Dendritic cell treated with granulocyte-macrophage colony-stimulating factor and Interleukin-4, amounts not matched to agents 40 ng/mL and 50 ng/mL, for 4 days (primary cell): Measurements from ENCODE around the gene PPP1R1A.

Experiments used
- H3K27ac Mint-ChIP-seq: one replicate; pipeline ENCODE4 v1.8.0; 2022; ENCODE audit warnings: mild to moderate bottlenecking, mixed read lengths
- H3K27me3 Mint-ChIP-seq: one replicate; pipeline ENCODE4 v1.8.0; 2022; ENCODE audit warnings: mild to moderate bottlenecking, mixed read lengths
- H3K36me3 Mint-ChIP-seq: one replicate; pipeline ENCODE4 v1.8.0; 2022; ENCODE audit warnings: low read depth, mixed read lengths
- H3K4me1 Mint-ChIP-seq: one replicate; pipeline ENCODE4 v1.8.0; 2022; ENCODE audit warnings: low read depth, mixed read lengths
- H3K4me3 Mint-ChIP-seq: one replicate; pipeline ENCODE4 v1.8.0; 2022; ENCODE audit warnings: mild to moderate bottlenecking, moderate library complexity, mixed read lengths
- H3K9me3 Mint-ChIP-seq: one replicate; pipeline ENCODE4 v1.8.0; 2022; ENCODE audit warnings: mixed read lengths
- intact Hi-C: fragments of 100-400 bp; cut with micrococcal nuclease; formaldehyde crosslinking; loops from one replicate; pipeline ENCODE4 v1.15.0; 2022

Gene PPP1R1A, protein sequence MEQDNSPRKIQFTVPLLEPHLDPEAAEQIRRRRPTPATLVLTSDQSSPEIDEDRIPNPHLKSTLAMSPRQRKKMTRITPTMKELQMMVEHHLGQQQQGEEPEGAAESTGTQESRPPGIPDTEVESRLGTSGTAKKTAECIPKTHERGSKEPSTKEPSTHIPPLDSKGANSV

DNA sequence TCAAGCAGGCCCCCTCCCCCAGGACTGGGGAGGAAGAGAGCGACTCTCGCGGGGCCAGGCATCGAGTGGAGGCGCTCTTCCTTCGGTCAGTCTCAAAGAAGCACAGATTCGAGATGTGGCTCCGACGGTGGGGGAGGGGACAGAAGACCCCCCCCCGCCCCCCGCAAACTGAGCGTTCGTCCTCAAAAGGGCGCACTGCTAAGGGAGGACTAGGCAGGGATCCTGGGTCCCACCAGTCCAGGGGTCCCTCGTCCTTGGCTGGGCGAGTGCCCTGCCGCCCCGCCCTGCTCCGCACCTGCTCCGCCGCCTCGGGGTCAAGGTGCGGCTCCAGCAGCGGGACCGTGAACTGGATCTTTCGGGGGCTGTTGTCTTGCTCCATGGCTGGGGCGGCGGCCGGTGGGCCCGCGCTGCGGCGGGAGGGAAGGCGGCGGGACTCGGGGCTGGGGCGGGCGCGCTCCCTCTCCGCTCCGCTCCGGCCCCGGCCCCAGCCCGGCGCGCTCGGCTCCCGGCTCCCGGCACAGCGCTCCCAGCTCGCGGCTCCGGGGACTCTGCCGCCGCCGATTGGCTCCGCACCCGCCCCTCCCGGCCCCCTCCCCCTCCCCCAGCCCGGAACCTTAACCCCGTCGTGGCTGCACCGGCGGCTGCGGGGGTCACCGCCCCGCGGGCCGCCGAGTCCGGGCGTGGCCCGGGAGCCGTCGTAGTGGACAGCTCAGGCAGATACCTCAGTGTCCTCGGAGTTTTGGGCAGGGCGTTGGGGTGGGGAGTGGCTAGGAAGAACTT lies at the start of gene PPP1R1A:
PPP1R1A (minus strand) TSS at position 550 of the 780 bp plus-strand sequence; CDS start at position 379, 171 bp downstream.
- H3K27me3 Mint-ChIP-seq: peaks cover 75% of the 10 kb centered on the region
- no peaks in the 10 kb centered on the region for H3K36me3 Mint-ChIP-seq
- H3K4me1 Mint-ChIP-seq: peaks cover 9% of the 10 kb centered on the region
- H3K4me3 Mint-ChIP-seq: peak within 1 kb of the TSS; percentile 56
- intact Hi-C loops: no loop called here
- H3K27ac Mint-ChIP-seq: no peak within 1 kb of the TSS
- no peaks in the 10 kb centered on the region for H3K9me3 Mint-ChIP-seq

DNA sequence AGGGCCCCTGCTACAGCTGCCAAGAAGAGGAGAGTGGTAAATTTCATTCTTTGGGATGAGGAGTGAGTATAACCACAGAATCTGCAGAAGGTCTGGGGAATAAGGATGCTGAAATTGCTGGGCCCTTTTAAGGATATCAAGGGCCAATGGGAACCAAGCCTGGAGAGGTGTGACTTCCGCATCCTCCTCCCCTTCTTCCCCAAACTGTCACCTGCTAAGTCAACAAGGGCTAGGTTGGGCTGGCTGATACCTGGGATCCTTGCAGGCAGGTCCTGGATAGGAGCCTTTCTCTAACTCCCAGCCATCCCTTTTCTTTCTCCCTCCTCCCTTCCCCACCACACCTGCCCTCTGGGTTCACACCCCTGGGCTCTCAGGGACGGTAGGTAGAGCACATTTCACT lies 46.3 kb upstream of the PPP1R1A start, which contains the start of gene LACRT:
LACRT (minus strand) TSS at position 101 of the 400 bp plus-strand sequence; CDS start at position 47, 54 bp downstream.
- no peaks in the 10 kb centered on the region for H3K9me3 Mint-ChIP-seq
- intact Hi-C loops: no loop called here

DNA sequence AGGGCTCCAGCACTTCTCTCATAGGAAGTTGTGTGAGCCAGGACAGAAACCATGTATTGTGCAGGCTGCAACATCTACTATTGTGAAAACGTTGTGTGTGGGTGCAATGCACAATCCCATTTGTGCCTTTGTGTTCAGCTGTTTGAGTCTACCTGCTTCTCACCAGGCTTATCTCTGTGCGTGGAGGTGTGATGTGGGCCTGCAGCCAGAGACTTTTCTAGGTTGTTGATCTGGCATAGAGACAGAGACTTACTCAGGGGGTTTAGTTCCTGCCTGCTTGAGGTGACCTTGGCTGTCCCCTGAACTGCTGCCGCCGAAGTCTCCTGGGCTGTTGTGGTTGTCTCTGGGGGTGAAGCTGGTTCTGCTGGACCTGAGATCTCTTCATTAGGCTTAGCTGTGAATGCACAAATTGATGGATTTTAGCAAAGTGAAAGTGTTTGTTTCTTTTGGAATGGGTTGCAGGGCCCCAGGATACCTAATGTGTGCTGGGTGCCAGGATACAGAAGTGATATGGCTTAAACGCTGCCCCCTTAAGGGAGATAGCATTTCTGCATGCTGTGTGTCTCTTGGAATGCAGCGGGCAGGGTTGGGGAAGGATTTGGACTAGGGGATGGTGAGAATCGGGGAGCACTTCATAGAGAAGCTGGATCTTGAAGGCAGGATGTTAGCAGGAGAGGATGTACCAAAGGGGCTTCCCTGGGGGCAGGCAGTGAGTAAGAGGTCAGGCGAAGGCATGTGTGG lies 43.7 kb upstream of the PPP1R1A start:
- intact Hi-C loops: no loop called here
- H3K27me3 Mint-ChIP-seq: peaks cover 3% of the 10 kb centered on the region
- peaks cover 7% of the 10 kb centered on the region for H3K4me1 Mint-ChIP-seq
- no peak overlapping the region for H3K27ac Mint-ChIP-seq
- H3K9me3 Mint-ChIP-seq: peaks cover 12% of the 10 kb centered on the region
- no peak overlapping the region for H3K4me3 Mint-ChIP-seq
- no peaks in the 10 kb centered on the region for H3K36me3 Mint-ChIP-seq

More for the DNA sequence above, 46.3 kb upstream of the PPP1R1A start, which contains the start of gene LACRT:
- Mint-ChIP-seq H3K4me1 (peaks cover 6% of the 10 kb centered on the region), H3K27me3 (peaks cover 3% of the 10 kb centered on the region), H3K4me3 (no peak within 1 kb of the TSS), H3K27ac (no peak within 1 kb of the TSS), H3K36me3 (no peaks in the 10 kb centered on the region)

DNA sequence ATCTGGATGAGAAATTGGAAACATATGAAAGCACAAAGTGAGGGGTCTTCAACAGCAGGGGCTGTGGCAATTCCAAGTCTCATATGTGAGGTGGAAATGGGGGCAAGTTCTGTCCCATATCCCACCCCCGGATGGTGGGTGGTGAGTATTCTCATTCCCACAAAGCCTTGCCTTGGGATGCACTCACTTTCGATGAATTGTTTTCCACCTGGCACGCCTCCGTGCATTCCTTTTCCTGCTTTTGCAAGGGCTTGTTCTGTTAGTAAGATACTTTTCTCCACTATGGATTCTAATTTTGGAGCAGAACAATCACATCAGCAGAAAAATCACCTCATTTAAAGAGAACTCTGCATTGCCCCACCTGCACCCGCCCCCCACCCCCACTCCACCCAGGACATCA lies 43.1 kb upstream of the PPP1R1A start:
- peaks cover 11% of the 10 kb centered on the region for H3K4me1 Mint-ChIP-seq
- no peak overlapping the region for H3K27ac Mint-ChIP-seq
- H3K9me3 Mint-ChIP-seq: peaks cover 18% of the 10 kb centered on the region
- intact Hi-C loops: no loop called here
- no peaks in the 10 kb centered on the region for H3K36me3 Mint-ChIP-seq
- no peak overlapping the region for H3K4me3 Mint-ChIP-seq
- H3K27me3 Mint-ChIP-seq: peaks cover 3% of the 10 kb centered on the region

DNA sequence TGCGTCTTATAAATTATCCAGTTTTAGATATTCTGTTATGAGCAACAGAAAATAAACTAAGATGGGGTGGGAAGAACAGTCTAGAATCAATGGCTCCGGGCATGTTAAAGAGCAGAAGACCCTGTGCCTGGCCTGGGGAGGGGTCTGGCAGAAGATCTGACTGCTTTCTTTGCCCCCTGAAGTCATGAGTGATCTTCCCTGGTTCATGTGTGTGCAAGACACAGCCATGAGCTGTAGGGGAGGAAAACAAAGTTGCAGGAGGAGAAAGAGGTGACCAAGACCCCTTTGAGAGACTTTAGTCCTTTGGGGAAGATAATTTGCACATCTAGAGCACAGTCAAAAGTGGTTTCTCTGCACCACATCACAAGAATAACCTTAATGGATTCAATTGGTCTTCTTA lies 41.5 kb upstream of the PPP1R1A start:
- Mint-ChIP-seq H3K27ac (no peak overlapping the region), H3K9me3 (peaks cover 23% of the 10 kb centered on the region), H3K27me3 (peaks cover 5% of the 10 kb centered on the region), H3K4me3 (no peak overlapping the region), H3K4me1 (peaks cover 5% of the 10 kb centered on the region), H3K36me3 (no peaks in the 10 kb centered on the region)
- intact Hi-C loops: no loop called here

DNA sequence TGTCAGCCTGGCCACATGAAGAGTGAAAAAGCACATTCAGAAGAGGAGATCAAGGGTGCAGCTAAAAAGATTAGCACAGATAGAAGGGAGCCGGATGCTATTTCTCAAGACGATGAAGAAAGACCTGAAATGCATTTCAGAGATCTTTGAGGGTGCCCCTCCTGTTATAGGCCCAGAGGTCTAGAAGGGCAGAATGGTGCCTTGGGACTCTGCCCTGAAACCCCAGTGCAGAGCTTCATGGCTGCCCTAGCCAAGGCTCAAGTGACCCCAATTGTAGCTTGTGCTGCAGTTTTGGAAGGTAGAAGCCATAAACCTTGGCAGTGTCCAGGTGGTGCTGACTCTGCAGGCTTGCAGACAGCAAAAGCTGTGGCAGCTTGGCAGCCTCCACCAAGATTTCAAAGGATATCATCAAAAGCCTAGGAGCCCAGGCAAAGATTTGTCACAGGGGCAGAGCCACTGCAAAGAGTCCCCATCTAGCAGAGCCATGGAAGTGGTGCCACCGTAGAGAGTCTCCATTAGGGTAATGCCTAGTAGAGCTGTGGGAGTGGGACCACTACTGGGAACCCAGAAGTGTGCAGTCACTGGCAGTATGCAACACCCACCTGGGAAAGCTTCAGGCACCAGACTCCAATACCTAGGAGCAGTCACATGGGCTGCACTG lies 39.9 kb upstream of the PPP1R1A start:
- H3K9me3 Mint-ChIP-seq: peaks cover 28% of the 10 kb centered on the region
- peaks cover 8% of the 10 kb centered on the region for H3K27me3 Mint-ChIP-seq

DNA sequence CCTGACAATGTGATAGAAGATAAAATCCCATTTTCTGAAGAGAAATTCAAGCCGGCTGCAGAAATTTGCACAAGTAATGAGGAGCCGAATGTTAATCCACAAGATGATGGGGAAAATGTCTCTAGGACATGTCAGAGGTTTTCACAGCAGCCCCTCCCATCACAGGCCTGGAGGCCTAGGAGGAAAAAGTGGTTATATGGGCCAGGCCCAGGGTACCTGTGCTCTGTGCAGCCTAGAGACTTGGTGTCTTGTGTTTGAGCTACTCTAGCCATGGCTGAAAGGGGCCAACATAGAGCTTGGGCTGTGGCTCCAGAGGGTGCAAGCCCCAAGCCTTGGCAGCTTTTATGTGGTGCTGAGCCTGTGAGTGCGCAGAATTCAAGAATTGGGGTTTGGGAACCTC lies 38.8 kb upstream of the PPP1R1A start:
- Mint-ChIP-seq H3K9me3 (peaks cover 28% of the 10 kb centered on the region), H3K36me3 (no peaks in the 10 kb centered on the region), H3K4me3 (no peak overlapping the region), H3K27me3 (peaks cover 8% of the 10 kb centered on the region), H3K4me1 (peaks cover 5% of the 10 kb centered on the region), H3K27ac (no peak overlapping the region)
- intact Hi-C loops: no loop called here

More for the DNA sequence above, 39.9 kb upstream of the PPP1R1A start:
- H3K36me3 Mint-ChIP-seq: no peaks in the 10 kb centered on the region
- intact Hi-C loops: no loop called here
- peaks cover 5% of the 10 kb centered on the region for H3K4me1 Mint-ChIP-seq
- no peak overlapping the region for H3K27ac Mint-ChIP-seq
- no peak overlapping the region for H3K4me3 Mint-ChIP-seq

DNA sequence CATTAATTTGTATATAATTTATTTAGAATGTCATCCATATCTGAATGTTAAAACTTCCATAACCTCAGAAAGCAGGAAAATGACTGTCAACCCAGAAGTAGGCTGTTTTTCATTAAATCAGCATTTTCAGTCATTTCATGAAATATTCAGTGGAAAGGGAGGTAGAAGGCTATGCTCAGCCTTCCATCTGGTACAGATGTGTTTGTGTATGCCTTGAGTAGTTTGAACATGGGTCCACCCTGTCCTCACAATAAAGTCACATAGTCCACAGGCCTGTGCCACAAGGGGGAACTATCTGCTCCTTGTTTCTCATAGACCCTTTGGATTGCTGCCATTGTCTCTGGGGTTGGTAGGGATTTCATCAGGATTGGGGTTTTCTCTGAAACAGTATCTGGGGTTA lies 37.1 kb upstream of the PPP1R1A start:
- H3K27me3 Mint-ChIP-seq: peaks cover 8% of the 10 kb centered on the region
- H3K4me3 Mint-ChIP-seq: no peak overlapping the region
- intact Hi-C loops: no loop called here
- peaks cover 5% of the 10 kb centered on the region for H3K4me1 Mint-ChIP-seq
- H3K36me3 Mint-ChIP-seq: no peaks in the 10 kb centered on the region
- no peak overlapping the region for H3K27ac Mint-ChIP-seq
- peaks cover 28% of the 10 kb centered on the region for H3K9me3 Mint-ChIP-seq

DNA sequence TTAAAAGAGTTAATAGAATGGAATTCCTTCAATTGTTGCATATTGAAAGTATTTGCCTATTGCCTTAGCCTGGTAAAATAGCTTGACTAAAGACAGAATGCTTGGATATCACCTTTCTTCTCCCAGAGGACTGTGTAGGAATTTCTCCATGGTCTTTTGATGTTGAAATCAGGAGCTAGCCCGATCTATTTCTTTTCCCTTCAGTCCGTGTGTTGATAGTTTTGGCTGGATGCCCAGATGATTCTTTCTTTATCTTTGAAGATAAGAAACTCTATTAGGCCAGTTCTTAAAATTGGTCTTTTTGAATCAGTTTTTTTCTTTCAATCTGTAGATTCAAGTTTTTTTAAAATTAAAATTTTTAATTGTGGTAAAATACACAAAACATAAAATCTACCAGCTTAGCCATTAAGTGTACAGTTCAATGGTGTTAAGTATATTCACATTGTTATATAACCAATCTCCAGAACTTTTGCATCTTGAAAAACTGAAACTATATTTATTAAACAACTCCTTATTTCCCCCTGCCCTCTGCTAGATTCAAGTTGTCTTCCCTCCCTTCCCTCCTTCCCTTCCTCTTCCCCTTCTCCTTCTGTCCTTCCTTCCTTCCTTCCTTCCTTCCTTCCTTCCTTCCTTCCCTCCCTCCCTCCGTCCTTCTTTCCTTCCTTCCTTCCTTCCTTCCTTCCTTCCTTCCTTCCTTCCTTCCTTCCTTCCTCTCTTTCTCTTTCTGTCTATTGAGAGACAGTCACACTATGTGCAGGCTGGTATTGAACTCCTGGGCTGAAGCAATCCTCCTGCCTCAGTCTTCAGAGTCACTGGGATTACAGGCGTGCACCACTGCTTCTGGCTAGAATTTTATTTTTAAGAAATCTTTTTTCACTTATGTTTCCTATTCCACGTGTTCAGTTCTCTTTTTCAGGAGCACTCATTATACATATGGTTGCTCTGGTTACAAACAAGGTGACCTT lies 36.1 kb upstream of the PPP1R1A start:
- peaks cover 10% of the 10 kb centered on the region for H3K27me3 Mint-ChIP-seq
- H3K4me3 Mint-ChIP-seq: no peak overlapping the region
- no peaks in the 10 kb centered on the region for H3K36me3 Mint-ChIP-seq
- H3K9me3 Mint-ChIP-seq: peaks cover 28% of the 10 kb centered on the region
- intact Hi-C loops: no loop called here
- no peak overlapping the region for H3K27ac Mint-ChIP-seq
- H3K4me1 Mint-ChIP-seq: peaks cover 5% of the 10 kb centered on the region

DNA sequence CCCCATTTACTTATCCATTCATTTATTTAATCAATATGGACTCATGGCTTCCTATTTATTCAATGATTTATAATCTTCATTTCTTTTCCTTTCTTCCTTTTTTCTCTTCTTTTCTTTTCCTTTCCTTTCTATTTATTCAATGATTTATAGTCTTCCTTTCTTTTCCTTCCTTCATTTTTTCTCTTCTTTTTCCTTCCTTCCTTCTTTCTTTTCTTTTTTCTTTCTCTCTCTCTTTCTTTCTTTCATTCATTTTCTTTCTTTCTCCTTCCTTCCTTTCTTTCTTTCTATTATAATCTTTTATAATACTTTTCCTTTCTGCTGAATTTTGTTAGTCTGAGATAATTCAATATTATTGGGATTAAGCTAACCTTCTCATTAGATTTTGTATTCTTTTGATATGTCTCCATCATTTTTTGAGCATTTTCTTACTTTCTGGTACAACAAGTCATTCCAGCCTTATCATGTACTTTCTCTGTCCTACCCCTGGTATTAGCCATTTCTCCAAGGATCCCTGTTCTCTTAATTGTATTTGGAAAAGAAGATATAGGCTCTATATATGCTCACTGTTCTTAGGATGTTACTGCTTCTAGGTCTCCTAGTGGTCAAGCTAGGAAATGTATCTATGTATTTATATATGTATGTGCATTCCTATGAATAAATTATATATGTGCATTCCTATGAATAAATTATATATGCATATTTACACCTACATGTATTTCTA lies 34.2 kb upstream of the PPP1R1A start:
- Mint-ChIP-seq H3K36me3 (no peaks in the 10 kb centered on the region), H3K27ac (no peak overlapping the region), H3K9me3 (peaks cover 21% of the 10 kb centered on the region), H3K27me3 (peaks cover 10% of the 10 kb centered on the region), H3K4me1 (peaks cover 5% of the 10 kb centered on the region), H3K4me3 (no peak overlapping the region)
- intact Hi-C loops: no loop called here

DNA sequence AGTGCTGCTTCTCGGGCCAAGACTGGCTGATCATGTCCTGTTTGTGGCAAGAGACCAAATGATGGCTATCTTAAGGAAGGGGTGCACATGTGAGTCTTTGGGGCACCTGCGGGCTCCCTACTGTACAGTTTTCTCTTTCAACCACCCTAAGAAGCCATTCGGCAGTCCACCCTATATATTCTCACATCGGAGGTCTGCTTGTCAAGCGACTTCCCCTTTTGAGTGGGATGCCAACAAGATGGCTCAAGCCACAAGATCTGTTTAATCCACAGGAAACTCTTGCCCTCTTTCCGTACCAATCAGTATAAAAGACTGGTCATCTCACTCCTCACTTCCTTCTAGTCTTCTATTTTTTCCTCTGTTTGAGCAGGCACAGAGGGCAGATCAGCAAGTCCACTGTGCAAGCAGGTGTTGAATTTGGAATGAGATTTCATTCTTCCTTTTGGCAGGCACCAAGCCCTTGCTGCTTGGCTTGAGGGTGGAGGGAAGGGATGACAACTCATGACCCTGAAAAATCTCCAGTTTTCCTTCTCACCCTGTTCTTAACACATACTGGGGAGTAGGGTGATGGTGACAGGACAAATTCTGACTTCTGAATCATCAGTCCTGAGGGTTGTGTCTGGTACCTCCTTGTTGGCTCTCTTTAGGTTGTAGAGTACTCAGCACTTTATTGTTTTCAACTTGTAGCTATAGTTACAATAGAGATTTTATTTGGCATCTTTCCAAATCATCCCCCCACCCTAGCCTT lies 28.6 kb upstream of the PPP1R1A start:
- peaks cover 10% of the 10 kb centered on the region for H3K4me1 Mint-ChIP-seq
- intact Hi-C loops: no loop called here
- H3K27me3 Mint-ChIP-seq: peaks cover 15% of the 10 kb centered on the region
- no peaks in the 10 kb centered on the region for H3K36me3 Mint-ChIP-seq
- H3K27ac Mint-ChIP-seq: no peak overlapping the region
- no peak overlapping the region for H3K4me3 Mint-ChIP-seq
- H3K9me3 Mint-ChIP-seq: no peaks in the 10 kb centered on the region

DNA sequence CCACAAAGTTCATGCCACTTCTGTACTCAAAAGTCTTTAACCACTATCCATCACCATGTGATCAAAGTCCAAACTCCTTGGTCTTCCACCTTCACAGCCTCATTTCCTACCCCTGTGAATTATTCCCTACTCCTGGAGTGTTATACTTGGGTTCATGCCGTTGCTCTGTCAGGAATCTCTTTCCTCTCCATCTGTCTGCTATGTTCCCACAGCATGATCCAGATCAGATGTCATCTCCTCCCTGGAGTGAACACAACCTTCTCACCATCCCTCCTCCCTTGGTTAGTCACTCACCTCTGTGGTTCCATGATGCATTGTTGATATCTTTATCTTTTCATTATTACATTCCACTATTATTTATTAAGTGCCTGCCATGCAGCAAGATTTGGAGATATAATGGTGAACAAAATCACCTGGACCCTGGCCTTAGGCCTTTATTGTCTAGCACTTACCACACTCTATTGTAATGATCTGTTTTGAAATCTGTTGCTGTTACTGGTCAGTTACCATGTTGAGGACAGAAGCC lies 23.8 kb upstream of the PPP1R1A start:
- intact Hi-C loops: no loop called here
- Mint-ChIP-seq H3K27me3 (peaks cover 23% of the 10 kb centered on the region), H3K4me3 (no peak overlapping the region), H3K4me1 (peaks cover 9% of the 10 kb centered on the region), H3K9me3 (no peaks in the 10 kb centered on the region), H3K36me3 (no peaks in the 10 kb centered on the region), H3K27ac (no peak overlapping the region)
